B cell (primary cell): ENCODE measurements around the gene LZIC.

Source experiments
- CTCF ChIP-seq: fragments of 200-600 bp; IDR thresholded peaks from one replicate; pipeline ENCODE4 v1.8.0; 2022; ENCODE audit warnings: antibody characterized with exemption, mild to moderate bottlenecking
- EZH2 ChIP-seq: IDR thresholded peaks from 2 replicates; pipeline ENCODE4 v1.6.1; 2012; ENCODE audit warnings: borderline replicate concordance, low read depth, mild to moderate bottlenecking, moderate library complexity, low read length; ENCODE audit not compliant: insufficient read depth, poor library complexity, severe bottlenecking

- no peak for TF ChIP-seq EZH2
- no peak for TF ChIP-seq CTCF
Observed at GRCh38 chr1:9884805-9885204, 58.4 kb downstream of the LZIC start.
